Colon (tissue), 2 donors: ENCODE results near the gene CLEC2A.

Source experiments
- FAIRE-seq: peaks from 2 replicates; lab custom pipeline; 2012; peaks lifted over from hg19 to GRCh38; lab: Jason Lieb, UNC
- donor health status: control.
- donor health status: control.

CLEC2A gene

GRCh38 chr12:9933958-9934357, 1.8 kb upstream of the CLEC2A start:
- no peak for FAIRE-seq

- FAIRE-seq = no peak
Measured at GRCh38 chr12:9931245-9931644, 925 bp downstream of the CLEC2A start.

DNA sequence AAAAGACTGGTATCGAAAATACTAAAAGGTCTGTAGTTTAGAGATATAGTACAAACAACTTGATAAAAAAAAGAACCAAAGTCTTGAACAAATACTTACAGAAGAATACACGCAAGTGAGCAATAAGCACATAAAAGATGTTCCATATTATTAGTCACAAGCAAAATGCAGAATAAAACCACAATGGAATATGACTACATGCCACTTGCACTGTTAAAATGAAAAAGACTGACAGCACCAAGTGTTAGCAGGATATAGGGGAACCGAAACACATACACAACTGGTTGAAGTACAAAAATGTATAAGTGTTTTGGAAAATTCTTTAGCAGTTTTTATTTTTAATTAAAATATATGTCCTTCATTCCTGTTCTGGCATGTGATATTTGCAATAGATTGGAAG, 3.6 kb downstream of the CLEC2A start:
- no peak for FAIRE-seq

- FAIRE-seq = no peak
Measured at GRCh38 chr12:9926876-9927275, 5.3 kb downstream of the CLEC2A start.

DNA sequence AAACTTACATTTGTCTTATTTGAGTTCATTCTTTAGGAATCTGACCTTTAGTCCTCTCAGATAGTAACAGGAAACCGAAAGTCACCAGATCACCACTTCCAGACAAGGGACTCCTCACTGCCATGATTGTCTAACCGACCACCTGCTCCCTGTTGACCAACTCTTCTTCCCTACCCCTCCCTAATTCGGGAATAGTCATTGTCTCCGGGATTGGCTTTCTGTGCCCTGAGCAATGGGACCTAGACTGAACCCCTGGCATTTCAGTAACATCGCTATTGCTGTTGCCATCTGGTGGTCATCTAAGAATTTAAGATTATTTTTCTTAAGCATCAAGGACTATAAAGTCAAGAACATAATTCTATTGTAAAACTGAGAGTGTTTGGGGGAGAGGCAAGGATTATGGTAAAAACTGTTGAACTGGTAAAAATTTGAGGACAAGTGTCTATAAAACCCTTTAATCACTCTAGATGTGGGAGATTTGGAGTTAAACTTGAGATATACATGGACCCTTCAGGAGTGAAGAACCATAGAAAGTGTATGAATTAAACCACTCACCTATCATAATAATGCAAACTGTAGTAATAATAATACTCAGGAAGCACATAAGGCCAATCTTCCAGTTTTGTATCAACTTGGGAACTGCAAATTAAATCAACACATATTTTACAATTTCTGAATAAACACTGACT, 6.3 kb downstream of the CLEC2A start:
- FAIRE-seq = no peak

- FAIRE-seq = no peak
Measured at GRCh38 chr12:9922429-9922828, 9.7 kb downstream of the CLEC2A start.

DNA sequence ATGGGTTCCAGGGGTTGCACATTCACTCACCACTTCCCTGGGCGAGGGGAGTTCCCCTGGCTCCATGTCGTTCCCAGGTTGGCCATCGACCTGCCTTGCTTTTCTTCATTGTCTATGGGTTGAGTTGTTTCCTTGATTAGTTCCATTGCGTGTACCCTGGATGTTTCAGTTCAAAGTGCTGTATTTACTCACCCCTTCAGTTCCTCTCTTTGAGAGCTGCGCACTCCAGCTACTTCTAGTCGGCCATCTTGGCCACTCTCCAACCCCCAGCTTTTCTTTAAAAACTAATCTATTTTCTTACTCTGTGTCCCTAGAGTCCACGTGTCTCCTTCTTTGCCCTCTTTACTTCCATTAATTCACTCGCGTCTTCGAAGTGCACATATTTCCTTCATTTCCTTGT, 11.7 kb downstream of the CLEC2A start:
- FAIRE-seq = no peak

- no peak for FAIRE-seq
Measured at GRCh38 chr12:9919443-9919842, 12.7 kb downstream of the CLEC2A start.

GRCh38 chr12:9911708-9912107, 20.5 kb downstream of the CLEC2A start:
- FAIRE-seq = no peak

- no peak for FAIRE-seq
Measured at GRCh38 chr12:9910716-9911421, 21.3 kb downstream of the CLEC2A start.

- FAIRE-seq = no peak
Measured at GRCh38 chr12:9909724-9910123, 22.4 kb downstream of the CLEC2A start.

DNA sequence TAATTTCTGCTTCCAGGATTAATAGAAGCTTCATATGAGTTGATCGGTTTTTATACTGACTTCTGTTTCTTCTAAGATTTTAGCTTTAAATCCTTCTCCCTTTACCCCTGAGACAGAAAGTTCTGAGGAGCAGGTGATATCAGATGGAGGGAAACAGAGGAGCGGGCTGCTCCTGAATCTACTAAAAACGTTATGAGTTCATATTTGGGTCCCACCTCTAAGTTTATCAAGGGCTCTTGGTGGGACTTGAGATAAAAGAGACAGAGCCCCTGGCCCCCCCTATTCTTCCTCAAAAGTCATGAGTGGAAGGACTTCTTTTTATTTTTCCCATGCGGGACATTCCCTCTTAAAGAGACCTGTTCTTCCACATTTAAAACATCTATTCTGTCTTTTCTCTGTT, 23.8 kb downstream of the CLEC2A start:
- no peak for FAIRE-seq

- FAIRE-seq = no peak
Measured at GRCh38 chr12:9907769-9908168, 24.4 kb downstream of the CLEC2A start.

DNA sequence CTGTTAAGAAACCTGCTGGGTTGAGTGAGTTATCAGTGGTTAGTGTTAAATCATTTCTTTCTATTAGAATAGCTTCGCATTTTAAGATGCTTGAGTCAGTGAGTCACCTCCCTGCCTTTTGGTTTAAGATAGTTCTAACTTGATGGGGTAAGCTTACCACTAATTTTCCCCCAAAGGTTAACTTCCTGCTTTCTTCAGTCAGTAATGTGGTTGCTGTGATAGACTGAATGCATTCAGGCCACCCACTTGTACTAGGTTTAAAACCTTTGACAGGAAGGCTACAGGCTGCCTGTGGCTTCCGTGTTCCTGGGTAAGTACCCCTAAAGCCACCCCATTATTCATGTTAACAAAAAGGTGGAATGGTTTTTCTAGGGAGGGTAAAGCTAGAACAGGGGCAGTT, 25.3 kb downstream of the CLEC2A start:
- FAIRE-seq = no peak

DNA sequence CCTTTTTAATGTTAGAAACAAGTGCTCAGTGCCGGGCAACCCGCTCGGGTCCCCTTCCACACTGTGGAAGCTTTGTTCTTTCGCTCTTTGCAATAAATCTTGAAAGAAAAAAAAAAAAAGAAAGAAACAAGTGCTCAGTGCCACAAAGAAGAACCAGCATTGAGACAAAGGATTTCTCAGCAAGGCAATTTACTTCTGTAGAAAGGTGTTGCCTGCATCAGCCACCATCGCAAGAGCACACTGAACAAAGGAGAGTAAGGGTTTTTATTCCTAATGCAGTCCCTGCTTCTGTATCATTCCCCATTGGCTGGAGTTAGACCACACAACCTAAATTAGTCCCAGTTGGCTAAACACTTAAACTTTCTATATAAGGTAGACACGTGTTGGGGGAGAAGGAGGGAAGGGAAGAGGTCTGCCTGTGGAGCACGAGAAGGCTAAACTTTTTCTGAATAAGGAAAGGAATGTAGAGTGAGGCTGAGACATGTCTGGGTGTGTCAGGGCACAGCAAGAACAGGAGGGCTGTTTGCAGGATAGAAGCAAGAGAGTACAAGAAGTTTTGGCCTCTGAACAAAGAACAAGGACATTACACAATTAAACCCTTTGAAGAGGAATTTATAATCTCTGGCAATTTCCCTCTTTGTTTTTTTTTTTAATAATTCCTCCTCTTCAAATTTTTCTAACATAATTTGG, 29.5 kb downstream of the CLEC2A start:
- FAIRE-seq = no peak

GRCh38 chr12:9900930-9901329, 31.2 kb downstream of the CLEC2A start:
- FAIRE-seq = no peak

GRCh38 chr12:9899209-9899608, 33.0 kb downstream of the CLEC2A start:
- no peak for FAIRE-seq

DNA sequence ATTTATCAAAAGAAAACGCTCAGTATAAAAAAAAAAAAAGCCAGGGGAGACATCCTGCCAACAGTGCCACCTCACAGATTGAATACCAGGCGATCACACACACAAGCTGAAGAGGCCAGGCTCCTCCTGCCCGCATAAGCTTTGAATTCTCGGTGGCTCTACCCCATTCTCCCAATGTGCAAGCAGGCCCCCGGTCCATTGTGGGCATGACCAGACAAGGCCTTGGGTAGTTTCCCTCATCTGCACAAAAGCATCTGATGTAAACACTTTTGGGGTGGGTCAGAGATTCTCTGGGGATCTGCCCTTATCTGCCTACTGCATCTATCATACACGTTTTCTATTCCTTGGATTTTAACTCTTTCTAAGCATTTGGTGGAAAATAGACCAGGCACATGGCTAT, 34.6 kb downstream of the CLEC2A start:
- no peak for FAIRE-seq

DNA sequence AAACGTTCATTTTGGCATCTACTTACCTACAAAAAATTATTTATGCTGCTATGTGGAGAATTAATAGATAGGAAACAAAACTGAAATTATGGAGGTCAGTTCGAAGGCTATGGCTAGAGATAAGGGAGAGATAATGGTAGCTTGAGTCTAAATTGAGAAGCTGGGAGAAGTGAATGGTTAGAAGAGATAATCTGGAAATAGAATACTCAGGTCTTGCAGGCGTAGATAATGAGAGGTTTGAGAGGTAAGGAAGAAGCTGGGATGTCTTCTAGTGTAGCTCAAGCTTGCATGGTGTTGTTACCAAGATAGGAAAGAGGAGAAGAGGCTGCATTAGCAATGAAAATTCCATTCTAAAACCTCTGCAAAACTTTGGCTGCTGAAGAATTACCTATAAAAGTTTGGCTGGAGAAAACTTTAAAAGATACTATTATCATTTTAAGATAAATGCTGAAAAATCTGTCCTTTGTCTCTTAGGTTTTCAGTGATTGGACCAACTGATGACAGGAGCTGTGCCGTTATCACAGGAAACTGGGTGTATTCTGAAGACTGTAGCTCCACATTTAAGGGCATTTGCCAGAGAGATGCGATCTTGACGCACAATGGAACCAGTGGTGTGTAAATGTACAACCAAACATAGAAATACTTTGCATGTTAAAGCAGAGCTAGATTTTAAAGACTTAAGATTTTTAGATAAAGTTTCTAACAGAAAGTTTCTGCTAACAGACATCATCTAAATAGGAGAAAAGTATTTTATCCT, 36.8 kb downstream of the CLEC2A start:
- no peak for FAIRE-seq

GRCh38 chr12:9888665-9889273, 43.4 kb downstream of the CLEC2A start:
- FAIRE-seq = no peak

DNA sequence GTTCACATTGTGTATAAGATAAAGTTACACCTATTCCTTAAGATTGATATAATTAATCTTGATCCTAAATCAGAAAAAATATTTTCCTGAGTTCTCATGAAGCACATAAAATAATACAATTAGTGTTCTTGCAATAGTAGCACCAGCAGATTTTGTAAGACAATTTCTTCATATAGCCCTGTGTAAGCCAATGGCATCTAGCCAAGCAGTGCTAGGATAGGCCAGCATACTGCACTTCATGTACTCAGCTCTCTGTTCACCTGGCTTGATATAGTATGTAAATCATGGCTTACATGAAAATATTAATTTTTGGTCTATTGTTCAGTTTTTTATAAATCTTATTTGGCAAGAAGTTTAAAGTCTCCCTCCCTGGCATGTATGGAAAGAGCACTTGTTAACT, 49.0 kb downstream of the CLEC2A start:
- no peak for FAIRE-seq

DNA sequence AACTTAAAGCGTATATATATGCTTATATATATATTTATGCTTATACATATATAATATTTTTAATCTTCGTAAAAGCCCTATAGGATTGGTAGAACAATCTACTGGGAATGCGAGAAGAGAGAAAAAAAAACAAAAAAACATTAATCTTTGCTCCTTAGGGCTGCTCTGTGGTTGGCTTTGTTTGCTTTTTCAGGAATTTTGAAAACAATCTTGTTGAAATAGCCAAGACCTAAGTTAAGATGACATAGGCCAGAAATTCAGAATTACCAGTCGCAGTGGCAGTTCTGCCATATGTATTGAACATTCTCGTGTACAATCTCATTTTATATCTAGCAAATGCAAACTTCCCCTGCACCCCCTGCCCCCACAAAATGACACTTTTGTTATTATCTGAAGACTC, 50.2 kb downstream of the CLEC2A start:
- no peak for FAIRE-seq
